Liver (tissue), 9 donors: ENCODE measurements around the gene SPEN. TPM values are rescaled to one million over a fixed set of nuclear protein-coding genes. Genes with fewer than 3 reads are reported as not detected.
"Not testable (repeated sequence)": the region's sequence is repeated elsewhere in the genome, so short reads cannot be mapped to it uniquely, and the experiment has no call there.

ENCODE experiments used
- DNase-seq: peaks from one replicate; pipeline ENCODE4 v3.0.0-alpha.2; 2017; ENCODE audit warnings: low spot score
- H3K27ac ChIP-seq, 2 donors: one replicate each; pipeline ENCODE4 v1.7.0; 2013; ENCODE audit warnings: inconsistent platforms in 2 of 2, low read length in 2 of 2, control low read depth in 1 of 2, low read depth in 1 of 2, mild to moderate bottlenecking in 1 of 2
- H3K27me3 ChIP-seq, 4 donors: one replicate each; pipeline versions ENCODE4 v1.6.1 to v1.7.0; 2013; ENCODE audit warnings: low read length in 3 of 4, inconsistent platforms in 1 of 4, mild to moderate bottlenecking in 1 of 4, moderate library complexity in 1 of 4; ENCODE audit not compliant: control insufficient read depth in 4 of 4, insufficient read depth in 4 of 4
- H3K36me3 ChIP-seq, 4 donors: one replicate each; pipeline versions ENCODE4 v1.6.1 to v1.7.0; 2013; ENCODE audit warnings: low read length in 3 of 4, mild to moderate bottlenecking in 3 of 4, low read depth in 1 of 4, moderate library complexity in 1 of 4; ENCODE audit not compliant: control insufficient read depth in 4 of 4, insufficient read depth in 3 of 4
- H3K4me1 ChIP-seq, 4 donors: one replicate each; pipeline versions ENCODE4 v1.6.1 to v1.7.0; 2013; ENCODE audit warnings: low read length in 3 of 4, mild to moderate bottlenecking in 3 of 4, moderate library complexity in 1 of 4; ENCODE audit not compliant: control insufficient read depth in 4 of 4, insufficient read depth in 4 of 4
- H3K4me3 ChIP-seq, 3 donors: one replicate each; pipeline versions ENCODE4 v1.6.1 to v1.7.0; 2013; ENCODE audit warnings: low read length in 3 of 3, control low read depth in 1 of 3, low read depth in 1 of 3, mild to moderate bottlenecking in 1 of 3
- H3K9ac ChIP-seq, 2 donors: one replicate each; pipeline ENCODE4 v1.7.0; 2013; ENCODE audit warnings: low read length in 2 of 2, mild to moderate bottlenecking in 2 of 2, moderate library complexity in 2 of 2, control low read depth in 1 of 2, low read depth in 1 of 2
- H3K9me3 ChIP-seq, 4 donors: one replicate each; pipeline versions ENCODE4 v1.6.1 to v1.7.0; 2013; ENCODE audit warnings: low read length in 3 of 4; ENCODE audit not compliant: control insufficient read depth in 4 of 4
- CTCF ChIP-seq: fragments of 150-350 bp; IDR thresholded peaks from 2 replicates; pipeline ENCODE4 v1.5.1; 2017; ENCODE audit warnings: improper control_type of control experiment, low read depth, low read length; ENCODE audit not compliant: missing input control
- EGR1 ChIP-seq, 2 donors: IDR thresholded peaks; 2 replicates each; pipeline ENCODE4 v1.6.1; 2016 to 2018; ENCODE audit warnings: antibody characterized with exemption in 2 of 2, low read depth in 2 of 2
- FOXA1 ChIP-seq: IDR thresholded peaks from 2 replicates; pipeline ENCODE4 v1.6.1; 2016; ENCODE audit warnings: antibody characterized with exemption
- FOXA2 ChIP-seq: IDR thresholded peaks from 2 replicates; pipeline ENCODE4 v1.6.1; 2016; ENCODE audit warnings: antibody characterized with exemption
- GABPA ChIP-seq, 2 donors: IDR thresholded peaks in 1 of 2; conservative IDR thresholded peaks in 1 of 2; 2 replicates each; pipeline ENCODE4 v1.6.1; 2016; ENCODE audit warnings: antibody characterized with exemption in 2 of 2, mild to moderate bottlenecking in 1 of 2, moderate library complexity in 1 of 2
- HNF4A ChIP-seq, 2 donors: conservative IDR thresholded peaks; 2 replicates each; pipeline ENCODE4 v1.6.1; 2016; ENCODE audit warnings: antibody characterized with exemption in 2 of 2, mild to moderate bottlenecking in 2 of 2
- HNF4G ChIP-seq: IDR thresholded peaks from 2 replicates; pipeline ENCODE4 v1.6.1; 2016; ENCODE audit warnings: antibody characterized with exemption
- JUND ChIP-seq, 2 donors: IDR thresholded peaks; 2 replicates each; pipeline ENCODE4 v1.6.1; 2016; ENCODE audit warnings: antibody characterized with exemption in 2 of 2
- MAX ChIP-seq: IDR thresholded peaks from 2 replicates; pipeline ENCODE4 v1.6.1; 2016; ENCODE audit warnings: antibody characterized with exemption
- NR2F2 ChIP-seq: IDR thresholded peaks from 2 replicates; pipeline ENCODE4 v1.6.1; 2016; ENCODE audit warnings: antibody characterized with exemption
- RAD21 ChIP-seq, 2 donors: IDR thresholded peaks; 2 replicates each; pipeline ENCODE4 v1.6.1; 2016; ENCODE audit warnings: antibody characterized with exemption in 2 of 2, mild to moderate bottlenecking in 2 of 2
- RXRA ChIP-seq, 2 donors: IDR thresholded peaks; 2 replicates each; pipeline ENCODE4 v1.6.1; 2017 to 2018; ENCODE audit warnings: antibody characterized with exemption in 2 of 2, mild to moderate bottlenecking in 1 of 2
- SP1 ChIP-seq: IDR thresholded peaks from 2 replicates; pipeline ENCODE4 v1.6.1; 2018; ENCODE audit warnings: antibody characterized with exemption, mild to moderate bottlenecking
- TAF1 ChIP-seq: conservative IDR thresholded peaks from 2 replicates; pipeline ENCODE4 v1.6.1; 2016; ENCODE audit warnings: antibody characterized with exemption, mild to moderate bottlenecking
- YY1 ChIP-seq: IDR thresholded peaks from 2 replicates; pipeline ENCODE4 v1.6.1; 2016; ENCODE audit warnings: antibody characterized with exemption, mild to moderate bottlenecking
- ZBTB33 ChIP-seq: IDR thresholded peaks from 2 replicates; pipeline ENCODE4 v1.6.1; 2016; ENCODE audit warnings: antibody characterized with exemption
- WGBS: extraction: QIAGEN DNeasy Blood & Tissue Kit; methylation state at CpG from one replicate; pipeline ENCODE4 v1.1.7; 2013; 5-methylcytosine and 5-hydroxymethylcytosine counted together
- polyA plus RNA-seq, 2 donors: library from polyadenylated mRNA; stranded (reverse) in 1 of 2; unstranded in 1 of 2; fragments of 200-250 nt in 1 of 2; fragments of >200 nt in 1 of 2; fragmentation: Nextera tagmentation in 1 of 2; extraction: Ambion mirVana in 1 of 2; gene quantifications; one replicate each; pipeline versions ENCODE4 v1.2.1 to v1.2.3, GENCODE V29; 2013 to 2015
- total RNA-seq, 2 donors: library from RNA; depleted of rRNA; stranded (reverse); fragments of >200 nt; gene quantifications; one replicate each; pipeline ENCODE4 v1.2.3, GENCODE V29; 2014
- TF ChIP-seq, protein P1 (sequence below): IDR thresholded peaks from 2 replicates; pipeline ENCODE4 v1.6.1; 2016; ENCODE audit warnings: antibody characterized with exemption
- TF ChIP-seq, protein P2 (sequence below): IDR thresholded peaks from 2 replicates; pipeline ENCODE4 v1.6.1; 2016; ENCODE audit warnings: antibody characterized with exemption, mild to moderate bottlenecking
- donor health status: healthy.
- donor health status: healthy.
- donor health status: healthy.
- donor health status: healthy.
- donor health status: healthy.

The SPEN gene
- total and polyA plus RNA-seq, 4 donors: 7.4 to 29.4 (median 15.2) TPM

GRCh38 chr1:15975805-15976680 lies 128.5 kb downstream of the SPEN start, which contains the start of gene ZBTB17:
TSS of gene ZBTB17 (minus strand) at chr1:15976101. CDS start at chr1:15948495, 27,606 bp downstream.
- peak within 1 kb of the TSS; percentile 69 to 96 (median 72) for H3K4me3 ChIP-seq
- H3K9me3 ChIP-seq: no peaks in the 10 kb centered on the region
- peak within 1 kb of the TSS; percentile 33 to 65 for H3K27ac ChIP-seq
- H3K4me1 ChIP-seq: peaks cover 0 to 11% (median 10%) of the 10 kb centered on the region in 4 donors
- peaks cover 2 to 12% (median 9%) of the 10 kb centered on the region in 4 donors for H3K36me3 ChIP-seq
- DNase-seq: peak; percentile 93
- TF ChIP-seq SP1 (no peak), ZBTB33 (peak; percentile 33), HNF4A (conservative IDR thresholded peaks at IDR 0.05) (peak in 1 of 2 donors; percentile 3), RAD21 (IDR thresholded peaks at IDR 0.05) (peak in 1 of 2 donors; percentile 21), CTCF (no peak), MAX (peak; percentile 17), FOXA1 (no peak), RXRA (IDR thresholded peaks at IDR 0.05) (peak; percentile 18 to 42), TAF1 (no peak), JUND (IDR thresholded peaks at IDR 0.05) (no peak), YY1 (peak; percentile 100), HNF4G (no peak), FOXA2 (no peak), GABPA (IDR thresholded peaks at IDR 0.05 in 1 of 2, conservative IDR thresholded peaks at IDR 0.05 in 1 of 2) (peak in 1 of 2 donors; percentile 86), NR2F2 (no peak), EGR1 (IDR thresholded peaks at IDR 0.05; ENCODE audit: low read depth in 2 of 2) (no peak)
- TF ChIP-seq, protein P1, sequence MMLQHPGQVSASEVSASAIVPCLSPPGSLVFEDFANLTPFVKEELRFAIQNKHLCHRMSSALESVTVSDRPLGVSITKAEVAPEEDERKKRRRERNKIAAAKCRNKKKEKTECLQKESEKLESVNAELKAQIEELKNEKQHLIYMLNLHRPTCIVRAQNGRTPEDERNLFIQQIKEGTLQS: no peak
- TF ChIP-seq, protein P2, sequence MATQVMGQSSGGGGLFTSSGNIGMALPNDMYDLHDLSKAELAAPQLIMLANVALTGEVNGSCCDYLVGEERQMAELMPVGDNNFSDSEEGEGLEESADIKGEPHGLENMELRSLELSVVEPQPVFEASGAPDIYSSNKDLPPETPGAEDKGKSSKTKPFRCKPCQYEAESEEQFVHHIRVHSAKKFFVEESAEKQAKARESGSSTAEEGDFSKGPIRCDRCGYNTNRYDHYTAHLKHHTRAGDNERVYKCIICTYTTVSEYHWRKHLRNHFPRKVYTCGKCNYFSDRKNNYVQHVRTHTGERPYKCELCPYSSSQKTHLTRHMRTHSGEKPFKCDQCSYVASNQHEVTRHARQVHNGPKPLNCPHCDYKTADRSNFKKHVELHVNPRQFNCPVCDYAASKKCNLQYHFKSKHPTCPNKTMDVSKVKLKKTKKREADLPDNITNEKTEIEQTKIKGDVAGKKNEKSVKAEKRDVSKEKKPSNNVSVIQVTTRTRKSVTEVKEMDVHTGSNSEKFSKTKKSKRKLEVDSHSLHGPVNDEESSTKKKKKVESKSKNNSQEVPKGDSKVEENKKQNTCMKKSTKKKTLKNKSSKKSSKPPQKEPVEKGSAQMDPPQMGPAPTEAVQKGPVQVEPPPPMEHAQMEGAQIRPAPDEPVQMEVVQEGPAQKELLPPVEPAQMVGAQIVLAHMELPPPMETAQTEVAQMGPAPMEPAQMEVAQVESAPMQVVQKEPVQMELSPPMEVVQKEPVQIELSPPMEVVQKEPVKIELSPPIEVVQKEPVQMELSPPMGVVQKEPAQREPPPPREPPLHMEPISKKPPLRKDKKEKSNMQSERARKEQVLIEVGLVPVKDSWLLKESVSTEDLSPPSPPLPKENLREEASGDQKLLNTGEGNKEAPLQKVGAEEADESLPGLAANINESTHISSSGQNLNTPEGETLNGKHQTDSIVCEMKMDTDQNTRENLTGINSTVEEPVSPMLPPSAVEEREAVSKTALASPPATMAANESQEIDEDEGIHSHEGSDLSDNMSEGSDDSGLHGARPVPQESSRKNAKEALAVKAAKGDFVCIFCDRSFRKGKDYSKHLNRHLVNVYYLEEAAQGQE: no peak
- peak within 1 kb of the TSS; percentile 43 to 67 for H3K9ac ChIP-seq
- 8% methylated on average over 47 of the region's 47 CpGs for WGBS
- no peaks in the 10 kb centered on the region for H3K27me3 ChIP-seq

DNA sequence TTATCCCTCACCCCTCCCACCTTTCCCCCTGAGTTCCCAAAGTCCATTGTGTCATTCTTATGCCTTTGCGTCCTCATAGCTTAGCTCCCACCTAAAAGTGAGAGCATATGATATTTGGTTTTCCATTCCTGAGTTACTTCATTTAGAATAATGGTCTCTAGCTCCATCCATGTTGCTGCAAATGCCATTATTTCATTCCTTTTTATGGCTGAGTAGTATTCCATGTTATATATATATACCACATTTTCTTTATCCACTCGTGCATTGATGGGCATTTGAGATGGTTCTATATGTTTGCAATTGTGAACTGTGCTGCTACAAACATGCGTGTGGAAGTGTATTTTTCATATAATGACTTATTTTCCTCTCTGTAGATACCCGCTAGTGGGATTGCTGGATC lies 130.4 kb downstream of the SPEN start:
- H3K36me3 ChIP-seq, DNase-seq: not testable (repeated sequence)
- 92% methylated on average over 4 of the region's 4 CpGs for WGBS

More for the DNA sequence above, 130.4 kb downstream of the SPEN start:
- H3K9me3 ChIP-seq, H3K9ac ChIP-seq, H3K27ac ChIP-seq, H3K27me3 ChIP-seq, H3K4me3 ChIP-seq: not testable (repeated sequence)
- peaks cover 0 to 11% (median 10%) of the 10 kb centered on the region in 4 donors for H3K4me1 ChIP-seq
